Heart left ventricle (tissue), 16 donors: ENCODE results near the gene ACE. TPM values are rescaled to one million over a fixed set of nuclear protein-coding genes. Genes with fewer than 3 reads are reported as not detected.

Experiments used
- ATAC-seq, 4 donors: fragments of 200-7000 bp; cut with Tn5 transposase; one replicate each; pipeline ENCODE4 v1.9.1; 2020 to 2022; ENCODE audit warnings: moderate library complexity in 4 of 4, mild to moderate bottlenecking in 3 of 4, moderate number of reproducible peaks in 1 of 4
- DNase-seq, 5 donors: peaks; one replicate each; pipeline ENCODE4 v3.0.0-alpha.2; 2020
- H3K27ac ChIP-seq, 12 donors: fragments of 200-600 bp; sonication (generic) in 4 of 12; one replicate each; pipeline versions ENCODE4 v1.5.0 to v1.8.0; 2016 to 2022; ENCODE audit warnings: mild to moderate bottlenecking in 2 of 12
- H3K27me3 ChIP-seq, 9 donors: fragments of 200-600 bp; sonication (generic) in 2 of 9; one replicate each; pipeline versions ENCODE4 v1.5.1 to v1.8.0; 2016 to 2022; ENCODE audit warnings: mild to moderate bottlenecking in 3 of 9
- H3K36me3 ChIP-seq, 9 donors: fragments of 200-600 bp; sonication (generic) in 2 of 9; one replicate each; pipeline versions ENCODE4 v1.5.0 to v1.8.0; 2018 to 2022; ENCODE audit warnings: mild to moderate bottlenecking in 2 of 9
- H3K4me1 ChIP-seq, 12 donors: fragments of 200-600 bp; sonication (generic) in 4 of 12; one replicate each; pipeline versions ENCODE4 v1.5.0 to v1.8.0; 2016 to 2022; ENCODE audit warnings: mild to moderate bottlenecking in 3 of 12
- H3K4me3 ChIP-seq, 12 donors: fragments of 200-600 bp; sonication (generic) in 4 of 12; one replicate each; pipeline versions ENCODE4 v1.5.0 to v1.8.0; 2017 to 2022; ENCODE audit warnings: mild to moderate bottlenecking in 9 of 12, moderate library complexity in 4 of 12
- H3K9me3 ChIP-seq, 12 donors: fragments of 200-600 bp; sonication (generic) in 4 of 12; one replicate each; pipeline versions ENCODE4 v1.5.0 to v1.8.0; 2016 to 2022; ENCODE audit warnings: mild to moderate bottlenecking in 1 of 12
- CTCF ChIP-seq, 12 donors: fragments of 200-600 bp; sonication (generic) in 4 of 12; IDR thresholded peaks; one replicate each; pipeline versions ENCODE4 v1.5.0 to v1.8.0; 2018 to 2022; ENCODE audit warnings: antibody characterized with exemption in 12 of 12, mild to moderate bottlenecking in 5 of 12
- POLR2A ChIP-seq, 2 donors: fragments of 450-650 bp; IDR thresholded peaks; one replicate each; pipeline ENCODE4 v1.6.1; 2017; ENCODE audit warnings: antibody characterized with exemption in 2 of 2, mild to moderate bottlenecking in 2 of 2, moderate library complexity in 2 of 2
- WGBS, 4 donors: extraction: QIAGEN DNeasy Blood & Tissue Kit in 2 of 4; methylation state at CpG; one replicate each; pipeline versions ENCODE4 v1.1.5 to v1.1.7; 2013 to 2018; 5-methylcytosine and 5-hydroxymethylcytosine counted together
- intact Hi-C, 10 donors: fragments of 100-400 bp; cut with DNase I; formaldehyde crosslinking; loops; one replicate each; pipeline versions ENCODE4 v1.11.1 to v1.14.2; 2022
- polyA plus RNA-seq, 2 donors: library from polyadenylated mRNA; stranded (reverse); fragments of 200-250 nt; gene quantifications; one replicate each; pipeline ENCODE4 v1.2.3, GENCODE V29; 2013
- total RNA-seq, 9 donors: library from RNA; depleted of rRNA in 2 of 9; stranded (reverse); fragments of >200 nt in 2 of 9; fragmentation: NEBNext Ultra II Directional in 3 of 9; extraction: Animal tissue kit (Norgen Biotek cat#: 25700) in 3 of 9; gene quantifications; one replicate each; pipeline versions ENCODE4 v1.1.0 to v1.2.4, GENCODE V29; 2016 to 2023
- donor health status: ischemic (EF 13 %, LVEDD 7.1; RV severe dilation, severe dysfunction).
- donor health status: healthy with polysubstance abuse.
- donor health status: DM: no; HTN: yes; CAD: no.
- donor health status: DM: no; HTN: no; CAD: no.
- donor health status: ischemic (EF 25% LVEDD 6.9; RV normal size, moderate dysfunction).
- donor health status: ischemic (EF 25% LVEDD 5.7; RV mildly dilated, moderate dysfunction).
- donor health status: healthy.
- donor health status: DM: yes; HTN: yes; CAD: no.
- donor health status: ischemic (EF 35%, LVEDD 5.7; RV mildly dilated, moderate dysfunction).
- donor health status: nonischemic (EF 11% LVEDD 7.7; RV severe dilation, severe dysfunction).
- donor health status: DM: yes; HTN: yes; CAD: no.
- donor health status: PGD.
- donor health status: ischemic (EF 29% LVEDD 5.4; RV normal size, mild dysfunction).
- donor health status: nonischemic (EF 23%, LVEDD 6.1; RV moderate dilation, normal function).

ACE gene
- total and polyA plus RNA-seq, 11 donors = 1.6 to 42.3 (median 7.6) TPM

- DNase-seq (no peak), ATAC-seq (no peak)
- WGBS, 4 donors = 90 to 96% (median 93%) methylated on average over 10 to 13 of the region's 13 CpGs
- no peak overlapping the region for H3K4me3 ChIP-seq
- H3K27ac ChIP-seq = no peak overlapping the region
- intact Hi-C loops = loop anchor here in 1 of 10 donors (10.0 kb wide), 1 partner anchor 100 kb away; the partner anchor contains the start of gene CYB561
- H3K36me3 ChIP-seq = no peaks in the 10 kb centered on the region
- H3K27me3 ChIP-seq = peaks cover 0 to 6% (median under 1%) of the 10 kb centered on the region in 9 donors
- TF ChIP-seq CTCF (IDR thresholded peaks at IDR 0.05) (no peak), POLR2A (IDR thresholded peaks at IDR 0.05) (no peak)
- no peaks in the 10 kb centered on the region for H3K9me3 ChIP-seq
- peaks cover 0 to 12% (median 7%) of the 10 kb centered on the region in 12 donors for H3K4me1 ChIP-seq
Measured at GRCh38 chr17:63544467-63545301, 67.8 kb downstream of the ACE start.

- WGBS, 4 donors = 85 to 92% (median 90%) methylated on average over 8 to 9 of the region's 9 CpGs
- intact Hi-C loops = loop anchor here in 1 of 10 donors (10.0 kb wide), 1 partner anchor 102 kb away; the partner anchor contains the start of gene CYB561
- ATAC-seq = no peak
Measured at GRCh38 chr17:63546308-63547082, 69.6 kb downstream of the ACE start.

GRCh38 chr17:63547083-63547523 lies 70.2 kb downstream of the ACE start:
- Histone ChIP-seq H3K4me3 (no peak overlapping the region), H3K9me3 (no peaks in the 10 kb centered on the region), H3K36me3 (no peaks in the 10 kb centered on the region), H3K27ac (no peak overlapping the region), H3K27me3 (no peaks in the 10 kb centered on the region), H3K4me1 (peaks cover 0 to 23% (median 16%) of the 10 kb centered on the region in 12 donors)
- TF ChIP-seq CTCF (IDR thresholded peaks at IDR 0.05) (no peak), POLR2A (IDR thresholded peaks at IDR 0.05) (no peak)
- no peak for ATAC-seq
- DNase-seq = no peak
- WGBS, 4 donors = 67 to 73% (median 71%) methylated on average over 5 of the region's 5 CpGs
- intact Hi-C loops = loop anchor here in 1 of 10 donors (10.0 kb wide), 1 partner anchor 102 kb away; the partner anchor contains the start of gene CYB561

More at GRCh38 chr17:63546308-63547082, 69.6 kb downstream of the ACE start:
- Histone ChIP-seq H3K4me1 (peaks cover 0 to 17% (median 11%) of the 10 kb centered on the region in 12 donors), H3K27me3 (no peaks in the 10 kb centered on the region), H3K4me3 (no peak overlapping the region), H3K27ac (no peak overlapping the region), H3K36me3 (no peaks in the 10 kb centered on the region), H3K9me3 (no peaks in the 10 kb centered on the region)
- TF ChIP-seq CTCF (IDR thresholded peaks at IDR 0.05) (no peak), POLR2A (IDR thresholded peaks at IDR 0.05) (no peak)
- no peak for DNase-seq

Other genes starting within 250 kb of the ACE start
- 10 to 100 TPM in 2 of 9 donors, 1 to 10 TPM in 7; 4.8 to 19.2 (median 8.6) TPM for gene CYB561, start 30.8 kb upstream of the ACE start, total RNA-seq
- 10 to 100 TPM in 1 of 2 donors, 1 to 10 TPM in 1; 5.0 to 18.1 TPM for gene CYB561, start 30.8 kb upstream of the ACE start, polyA plus RNA-seq
- not detected for gene KCNH6, start 46.3 kb downstream of the ACE start, total RNA-seq
- under 1 TPM in 1 of 2 donors, not detected in 1; 0.01 TPM for gene KCNH6, start 46.3 kb downstream of the ACE start, polyA plus RNA-seq
- 10 to 100 TPM; 30.2 to 61.8 (median 47.8) TPM for gene DCAF7, start 73.4 kb downstream of the ACE start, total RNA-seq
- gene DCAF7, start 73.4 kb downstream of the ACE start, polyA plus RNA-seq = 10 to 100 TPM in 1 of 2 donors, 1 to 10 TPM in 1; 9.9 to 31.3 TPM
- gene TACO1, start 123.8 kb downstream of the ACE start, total RNA-seq = 10 to 100 TPM; 23.0 to 48.0 (median 40.6) TPM
- 10 to 100 TPM; 52.7 to 54.9 TPM for gene TACO1, start 123.8 kb downstream of the ACE start, polyA plus RNA-seq
- gene MAP3K3, start 145.4 kb downstream of the ACE start, total RNA-seq = 100 to 1,000 TPM in 1 of 9 donors, 10 to 100 TPM in 8; 31.0 to 102 (median 58.0) TPM
- gene MAP3K3, start 145.4 kb downstream of the ACE start, polyA plus RNA-seq = 10 to 100 TPM; 20.5 to 70.9 TPM
- 10 to 100 TPM in 2 of 9 donors, 1 to 10 TPM in 7; 1.9 to 48.0 (median 3.4) TPM for gene LIMD2, start 223.1 kb downstream of the ACE start, total RNA-seq
- 1 to 10 TPM; 4.0 to 5.4 TPM for gene LIMD2, start 223.1 kb downstream of the ACE start, polyA plus RNA-seq